Endothelial cell of hepatic sinusoid (primary cell): ENCODE results near the gene OSBP2.

Source experiments
- in situ Hi-C: cut with HindIII; loops from 2 replicates; pipeline ENCODE4 v1.10.0; 2017; ENCODE audit warnings: low sequenced_read_pairs

OSBP2 gene

GRCh38 chr22:30949934-30950660 is 255.4 kb downstream of the OSBP2 start:
- in situ Hi-C loops: loop anchor here (5.0 to 25.0 kb wide), 3 partner anchors 58 to 188 kb away; no protein-coding TSS in a partner anchor

- in situ Hi-C loops: loop anchor here (5.0 kb wide), 2 partner anchors 61 to 79 kb away; no protein-coding TSS in a partner anchor
Measured at GRCh38 chr22:30953206-30953605, 258.5 kb downstream of the OSBP2 start.

- in situ Hi-C loops: no loop called here
Measured at GRCh38 chr22:30955153-30955552, 260.5 kb downstream of the OSBP2 start.
